GM12878 (cell line): ENCODE measurements around the gene GPRASP2.

Experiments
- EP300 ChIP-seq, 2 experiments: fragments of 150-350 bp in 1 of 2; IDR thresholded peaks; 2 replicates each; pipeline ENCODE4 v1.6.1; 2011 to 2012; ENCODE audit warnings: low read depth in 2 of 2, low read length in 2 of 2, borderline replicate concordance in 1 of 2, improper control_type of control experiment in 1 of 2, inconsistent platforms in 1 of 2; ENCODE audit not compliant: control insufficient read depth in 1 of 2
- EZH2 ChIP-seq: IDR thresholded peaks from 2 replicates; pipeline ENCODE4 v1.6.1; 2012; ENCODE audit warnings: low read depth, mild to moderate bottlenecking, control low read depth, inconsistent platforms, low read length, borderline replicate concordance; ENCODE audit not compliant: control insufficient read depth
- MXI1 ChIP-seq: fragments of 150-350 bp; IDR thresholded peaks from 2 replicates; pipeline ENCODE4 v1.6.1; 2011; ENCODE audit warnings: low read depth, mild to moderate bottlenecking, inconsistent platforms, low read length, improper control_type of control experiment
- POLR2A ChIP-seq: IDR thresholded peaks from 2 replicates; pipeline ENCODE4 v1.6.1; 2011; ENCODE audit warnings: low read depth, mild to moderate bottlenecking, low read length
- POLR2AphosphoS2 ChIP-seq: IDR thresholded peaks from 2 replicates; pipeline ENCODE4 v1.6.1; 2011; ENCODE audit warnings: low read depth, mild to moderate bottlenecking, low read length, improper control_type of control experiment, moderate library complexity
- POLR2AphosphoS5 ChIP-seq: IDR thresholded peaks from 2 replicates; pipeline ENCODE4 v1.6.1; 2011; ENCODE audit warnings: mild to moderate bottlenecking, low read length, inconsistent platforms
- POU2F2 ChIP-seq: IDR thresholded peaks from 3 replicates; pipeline ENCODE4 v1.6.1; 2011; ENCODE audit warnings: low read depth, mild to moderate bottlenecking, low read length, borderline replicate concordance
- SP1 ChIP-seq: IDR thresholded peaks from one replicate; pipeline ENCODE4 v1.6.1; 2011; ENCODE audit warnings: low read depth, low read length
- TF ChIP-seq, protein P1 (sequence below), 3 experiments: IDR thresholded peaks in 2 of 3; conservative IDR thresholded peaks in 1 of 3; 2 replicates each; pipeline ENCODE4 v1.5.1; 2011; ENCODE audit warnings: low read depth in 3 of 3, low read length in 3 of 3, mild to moderate bottlenecking in 3 of 3, control low read depth in 2 of 3, moderate library complexity in 2 of 3, inconsistent platforms in 1 of 3, mixed read lengths in 1 of 3; ENCODE audit not compliant: control insufficient read depth in 2 of 3, insufficient read depth in 1 of 3; ENCODE audit errors: extremely low read depth in 1 of 3
- TF ChIP-seq, protein P2 (sequence below): IDR thresholded peaks from 2 replicates; pipeline ENCODE4 v1.6.1; 2012; ENCODE audit warnings: low read depth, low read length, improper control_type of control experiment

DNA sequence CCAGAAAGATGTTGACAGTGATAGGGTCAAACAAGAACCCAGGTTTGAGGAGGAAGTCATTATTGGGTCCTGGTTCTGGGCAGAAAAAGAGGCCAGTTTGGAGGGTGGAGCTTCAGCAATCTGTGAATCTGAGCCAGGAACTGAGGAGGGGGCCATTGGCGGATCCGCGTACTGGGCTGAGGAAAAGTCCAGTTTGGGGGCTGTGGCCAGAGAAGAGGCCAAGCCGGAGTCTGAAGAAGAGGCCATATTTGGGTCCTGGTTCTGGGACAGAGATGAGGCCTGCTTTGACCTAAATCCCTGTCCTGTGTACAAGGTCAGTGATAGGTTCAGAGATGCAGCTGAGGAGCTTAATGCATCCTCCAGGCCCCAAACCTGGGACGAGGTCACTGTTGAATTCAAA lies 3.7 kb downstream of the GPRASP2 start:
- TF ChIP-seq POU2F2 (no peak), POLR2AphosphoS5 (no peak), POLR2AphosphoS2 (no peak), EP300 (IDR thresholded peaks at IDR 0.05; ENCODE audit: borderline replicate concordance in 1 of 2, control insufficient read depth in 1 of 2, low read depth in 2 of 2, low read length in 2 of 2) (no peak), MXI1 (no peak), SP1 (no peak), EZH2 (no peak), POLR2A (no peak)
- TF ChIP-seq, protein P1, sequence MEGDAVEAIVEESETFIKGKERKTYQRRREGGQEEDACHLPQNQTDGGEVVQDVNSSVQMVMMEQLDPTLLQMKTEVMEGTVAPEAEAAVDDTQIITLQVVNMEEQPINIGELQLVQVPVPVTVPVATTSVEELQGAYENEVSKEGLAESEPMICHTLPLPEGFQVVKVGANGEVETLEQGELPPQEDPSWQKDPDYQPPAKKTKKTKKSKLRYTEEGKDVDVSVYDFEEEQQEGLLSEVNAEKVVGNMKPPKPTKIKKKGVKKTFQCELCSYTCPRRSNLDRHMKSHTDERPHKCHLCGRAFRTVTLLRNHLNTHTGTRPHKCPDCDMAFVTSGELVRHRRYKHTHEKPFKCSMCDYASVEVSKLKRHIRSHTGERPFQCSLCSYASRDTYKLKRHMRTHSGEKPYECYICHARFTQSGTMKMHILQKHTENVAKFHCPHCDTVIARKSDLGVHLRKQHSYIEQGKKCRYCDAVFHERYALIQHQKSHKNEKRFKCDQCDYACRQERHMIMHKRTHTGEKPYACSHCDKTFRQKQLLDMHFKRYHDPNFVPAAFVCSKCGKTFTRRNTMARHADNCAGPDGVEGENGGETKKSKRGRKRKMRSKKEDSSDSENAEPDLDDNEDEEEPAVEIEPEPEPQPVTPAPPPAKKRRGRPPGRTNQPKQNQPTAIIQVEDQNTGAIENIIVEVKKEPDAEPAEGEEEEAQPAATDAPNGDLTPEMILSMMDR (IDR thresholded peaks at IDR 0.05 in 2 of 3, conservative IDR thresholded peaks at IDR 0.05 in 1 of 3; ENCODE audit: control insufficient read depth in 2 of 3, extremely low read depth in 1 of 3, insufficient read depth in 1 of 3, low read depth in 3 of 3, low read length in 3 of 3) = no peak
- TF ChIP-seq, protein P2, sequence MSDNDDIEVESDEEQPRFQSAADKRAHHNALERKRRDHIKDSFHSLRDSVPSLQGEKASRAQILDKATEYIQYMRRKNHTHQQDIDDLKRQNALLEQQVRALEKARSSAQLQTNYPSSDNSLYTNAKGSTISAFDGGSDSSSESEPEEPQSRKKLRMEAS = no peak
